Stimulated activated CD4-positive, alpha-beta T cell treated with anti-CD3 and anti-CD28 coated beads, TNF-alpha, amount 100 ng/mL, for 1 hour (primary cell): ENCODE results near the gene MAMDC4.

Source experiments
- DNase-seq, 3 donors: peaks; one replicate each; pipeline ENCODE4 v3.0.0-alpha.2; 2020; ENCODE audit warnings: low read depth in 3 of 3, low spot score in 1 of 3

Gene MAMDC4

DNA sequence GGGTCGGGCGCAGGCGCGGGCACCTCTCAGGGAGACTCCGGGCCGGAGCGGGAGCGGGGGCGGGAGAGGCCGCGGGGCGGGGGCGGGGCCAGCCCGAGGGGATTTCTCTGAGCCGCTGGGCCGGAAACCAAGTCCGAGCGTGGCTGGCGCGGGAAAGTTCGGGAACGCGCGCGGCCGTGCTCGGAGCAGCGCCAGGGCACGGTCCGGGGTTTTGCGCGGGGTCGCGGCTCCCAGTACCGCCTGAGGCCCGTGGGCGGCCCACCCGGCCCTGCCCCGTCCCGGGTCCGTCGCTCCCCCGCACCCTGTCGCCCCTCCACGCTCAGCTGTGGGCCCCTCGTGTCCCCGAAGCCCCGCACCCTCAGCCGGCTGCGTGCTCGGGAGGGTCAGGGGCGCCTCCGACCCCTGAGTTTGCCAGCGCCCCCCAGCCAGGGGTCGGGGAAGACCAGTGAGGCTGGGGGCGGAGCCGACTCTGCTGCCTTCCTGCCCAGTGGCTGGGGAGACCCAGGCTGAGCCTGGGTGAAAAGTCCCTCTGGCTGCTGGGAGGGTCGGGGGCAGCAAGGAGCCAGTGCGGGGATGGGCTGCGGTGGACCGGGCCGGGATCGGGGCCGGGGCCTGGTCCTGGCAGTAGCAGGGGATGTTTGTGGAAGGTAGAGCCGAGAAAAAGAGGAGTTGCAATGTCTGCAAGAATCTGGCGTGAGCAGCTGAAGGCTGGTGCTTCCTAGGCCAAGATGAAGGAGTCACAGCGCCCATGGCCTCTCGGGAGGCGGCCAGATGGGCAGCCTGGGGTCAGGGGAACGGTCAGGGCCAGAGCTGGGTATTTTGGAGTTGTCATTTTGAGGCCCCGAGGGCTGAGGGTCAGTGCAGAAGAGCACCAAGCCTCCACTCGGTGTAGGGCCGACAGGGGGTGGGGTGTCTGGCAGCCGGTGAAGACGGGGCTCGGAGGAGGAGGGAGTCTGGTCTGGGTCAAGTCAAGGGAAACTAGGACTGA, 34.8 kb downstream of the MAMDC4 start:
- peak in 1 of 3 donors; percentile 36 for DNase-seq

DNA sequence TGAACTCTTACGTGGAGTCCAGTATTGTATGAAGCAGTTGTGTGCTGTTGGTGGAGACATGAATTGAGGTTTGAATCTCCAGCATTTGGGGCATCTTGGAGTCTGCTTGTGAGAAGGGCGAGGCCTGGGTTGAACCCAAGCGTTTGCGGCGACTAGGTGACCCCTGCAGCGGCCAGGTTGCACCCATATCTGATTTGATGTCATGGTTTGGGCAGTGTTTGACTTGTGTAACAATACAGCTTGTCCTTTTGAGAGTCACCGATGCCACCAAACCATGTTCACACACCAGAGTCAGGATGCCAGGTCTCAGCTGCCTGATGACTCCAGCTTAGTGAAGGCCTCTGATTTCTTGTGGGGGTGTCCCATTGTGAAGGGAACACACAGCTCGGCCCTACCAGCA, 36.3 kb downstream of the MAMDC4 start:
- DNase-seq, result no peak

DNA sequence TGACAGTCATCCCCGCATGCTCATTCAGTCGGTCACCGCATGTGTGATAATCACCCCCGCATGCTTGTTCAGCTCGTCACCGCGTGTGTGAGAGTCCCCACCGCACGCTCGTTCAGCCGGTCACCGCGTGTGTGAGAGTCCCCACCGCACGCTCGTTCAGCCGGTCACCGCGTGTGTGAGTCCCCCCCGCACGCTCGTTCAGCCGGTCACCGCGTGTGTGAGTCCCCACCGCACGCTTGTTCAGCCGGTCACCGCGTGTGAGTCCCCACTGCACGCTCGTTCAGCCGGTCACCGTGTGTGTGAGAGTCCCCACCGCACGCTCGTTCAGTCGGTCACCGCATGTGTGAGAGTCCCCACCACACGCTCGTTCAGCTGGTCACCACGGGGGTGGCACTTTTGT, 37.7 kb downstream of the MAMDC4 start:
- DNase-seq, result no peak

DNA sequence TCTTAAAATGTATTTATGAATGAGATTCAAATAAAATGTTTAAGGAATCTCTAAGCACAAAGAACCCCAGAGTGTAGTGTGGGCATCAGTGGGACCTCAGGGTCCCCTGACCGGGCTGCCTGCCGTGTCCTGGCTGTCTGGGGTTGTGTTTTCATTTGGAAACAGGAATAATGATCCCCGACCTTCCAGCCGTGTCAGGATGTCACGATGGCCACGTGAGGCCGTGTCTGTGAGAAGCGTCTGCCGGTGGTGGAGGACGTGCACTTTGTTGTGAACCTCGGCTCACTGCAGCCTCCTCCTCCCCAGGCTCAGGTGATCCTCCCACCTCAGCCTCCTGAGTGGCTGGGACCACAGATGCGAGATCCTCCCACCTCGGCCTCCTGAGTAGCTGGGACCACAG, 38.5 kb downstream of the MAMDC4 start:
- DNase-seq, result no peak

DNA sequence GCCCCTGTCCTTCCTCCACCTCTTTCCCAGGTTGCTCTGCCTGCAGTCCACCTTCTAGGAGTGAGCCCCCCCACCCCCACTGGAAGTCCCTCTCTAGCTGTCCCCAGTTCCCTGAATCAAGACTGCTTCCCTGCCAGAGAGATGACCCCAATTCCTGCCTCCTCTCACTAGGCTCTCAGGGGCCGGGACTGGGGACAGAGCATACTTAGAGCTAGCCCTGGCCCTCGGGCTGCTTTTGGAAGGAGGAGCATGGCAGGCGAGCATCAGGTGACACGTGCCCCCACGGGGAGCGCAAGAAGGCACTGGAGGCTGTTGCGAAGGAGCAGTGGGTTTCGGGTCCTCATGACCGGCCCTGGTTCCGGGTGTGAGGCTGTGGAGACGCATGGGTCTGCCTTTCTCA, 43.9 kb downstream of the MAMDC4 start:
- no peak for DNase-seq

DNA sequence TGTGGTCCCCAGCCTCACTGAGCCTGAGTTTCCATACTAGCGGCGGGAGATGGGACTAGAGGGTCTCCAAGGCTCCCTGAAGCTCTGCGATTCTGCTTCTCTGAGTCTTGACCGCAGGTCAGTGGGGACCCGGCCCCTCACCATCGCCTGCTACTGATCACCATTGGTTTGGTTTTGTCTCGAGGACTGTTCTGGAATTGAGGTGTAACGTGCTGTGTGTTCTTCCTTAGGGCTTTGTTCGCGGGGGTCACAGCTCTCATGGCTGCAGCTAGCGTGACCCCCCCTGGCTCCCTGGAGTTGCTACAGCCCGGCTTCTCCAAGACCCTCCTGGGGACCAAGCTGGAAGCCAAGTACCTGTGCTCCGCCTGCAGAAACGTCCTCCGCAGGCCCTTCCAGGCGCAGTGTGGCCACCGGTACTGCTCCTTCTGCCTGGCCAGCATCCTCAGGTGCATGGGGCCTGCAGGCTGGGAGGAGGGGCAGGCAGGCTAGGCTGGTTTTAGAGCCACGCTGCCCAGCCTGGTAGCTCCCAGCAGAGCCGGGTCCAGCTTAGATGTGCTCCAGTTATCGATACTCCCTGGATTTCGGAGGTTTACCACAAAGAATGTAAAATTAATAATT, 46.4 kb downstream of the MAMDC4 start:
- DNase-seq, result no peak

DNA sequence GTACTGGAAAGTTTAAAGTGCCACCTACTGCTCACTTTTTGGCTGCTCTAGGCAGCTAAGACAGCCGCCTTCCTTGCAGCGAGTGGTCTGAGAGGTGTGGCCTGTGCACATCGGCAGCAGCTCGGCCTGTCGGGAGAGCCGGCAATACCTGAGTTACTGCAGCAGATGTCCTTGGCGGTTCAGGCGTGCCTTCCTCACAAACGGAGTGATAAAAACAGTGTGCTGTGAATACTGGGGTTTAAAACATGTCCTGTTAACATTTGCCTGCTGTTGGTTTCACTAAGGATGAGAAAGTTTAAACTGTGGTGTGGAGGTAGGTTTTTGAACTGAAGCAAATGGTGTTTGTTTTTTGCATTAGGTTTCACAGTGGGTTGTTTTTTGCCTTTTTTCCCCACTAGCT, 47.0 kb downstream of the MAMDC4 start:
- DNase-seq, result no peak

DNA sequence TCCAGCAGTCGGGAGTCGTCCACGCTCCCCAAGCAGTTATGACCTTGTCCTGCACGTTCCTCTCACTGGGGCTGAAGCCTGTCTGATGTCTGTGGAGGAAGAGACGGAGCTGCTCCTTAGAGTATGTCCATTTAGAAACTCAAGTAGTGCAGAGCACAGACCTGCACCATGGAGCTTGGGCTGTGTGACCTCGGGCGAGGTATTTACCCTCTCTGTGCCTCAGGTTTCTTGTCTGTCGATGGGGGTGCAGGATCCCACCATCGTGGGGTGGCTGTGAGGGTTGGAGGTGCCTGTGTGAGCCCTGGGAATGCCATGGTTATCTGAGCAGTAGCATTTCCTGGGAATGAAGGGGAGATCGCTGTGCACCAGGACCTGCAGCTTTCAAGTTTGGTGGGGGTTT, 48.4 kb downstream of the MAMDC4 start:
- no peak for DNase-seq

DNA sequence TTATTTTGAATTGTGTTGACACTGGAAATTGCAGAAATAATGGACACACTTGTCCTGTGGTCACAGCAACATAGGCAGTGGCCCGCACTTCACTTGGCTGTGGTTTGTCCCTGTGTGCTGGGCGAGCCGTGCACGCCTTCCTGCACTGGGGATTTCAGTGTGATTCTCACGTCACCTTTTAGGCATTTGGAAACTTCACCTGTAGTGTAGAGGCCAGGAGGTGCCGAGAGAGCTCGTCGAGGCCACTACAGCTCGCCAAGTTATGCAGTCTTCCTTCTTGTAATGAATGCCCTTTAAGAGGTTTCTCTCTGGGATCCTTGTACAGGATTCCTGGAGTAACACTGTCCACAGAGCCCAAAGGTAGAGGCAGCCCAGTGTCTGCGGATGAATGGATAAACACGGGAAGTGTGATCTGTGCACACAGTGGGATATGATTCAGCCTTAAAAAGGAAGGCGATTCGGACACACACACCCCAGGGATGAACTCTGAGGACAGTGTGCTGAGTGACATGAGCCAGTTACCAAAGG, 48.9 kb downstream of the MAMDC4 start:
- DNase-seq, result no peak

DNA sequence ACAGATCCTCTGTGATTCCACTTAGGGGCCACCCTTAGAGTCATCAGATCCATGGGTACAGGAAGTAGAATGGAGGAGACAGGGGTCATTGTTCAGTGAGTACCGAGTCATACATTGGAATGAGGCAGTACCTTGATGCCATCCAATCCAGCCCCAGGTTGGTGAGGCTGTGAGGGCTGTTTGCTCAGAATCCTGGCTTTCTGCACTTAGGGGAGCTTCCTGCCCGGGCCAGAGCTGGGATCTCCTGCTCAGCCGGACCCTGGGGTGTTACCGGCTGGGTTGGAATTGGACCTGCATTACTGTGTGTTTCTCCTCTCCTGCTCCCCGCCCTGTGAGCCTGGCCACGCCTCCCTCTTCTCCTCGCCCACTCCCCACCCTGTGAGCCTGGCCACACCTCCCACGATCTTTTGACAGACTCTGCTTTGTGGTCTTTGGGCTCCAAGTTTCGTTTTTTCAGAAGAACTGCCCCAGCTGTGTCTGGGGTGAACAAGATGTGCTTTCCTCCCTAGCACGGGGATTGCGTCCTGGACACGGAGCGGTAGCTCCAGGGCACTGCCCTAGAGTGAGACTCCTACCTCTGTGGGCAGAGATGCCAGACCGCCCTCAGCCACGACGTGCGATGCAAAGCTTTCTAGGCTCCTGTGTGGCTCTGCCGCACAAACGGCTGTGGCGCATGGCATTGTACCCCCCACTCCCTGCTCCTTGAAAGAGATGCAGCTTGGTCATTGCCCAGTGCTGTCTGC, 49.5 kb downstream of the MAMDC4 start:
- peak in 2 of 3 donors; percentile 42 to 64 for DNase-seq

DNA sequence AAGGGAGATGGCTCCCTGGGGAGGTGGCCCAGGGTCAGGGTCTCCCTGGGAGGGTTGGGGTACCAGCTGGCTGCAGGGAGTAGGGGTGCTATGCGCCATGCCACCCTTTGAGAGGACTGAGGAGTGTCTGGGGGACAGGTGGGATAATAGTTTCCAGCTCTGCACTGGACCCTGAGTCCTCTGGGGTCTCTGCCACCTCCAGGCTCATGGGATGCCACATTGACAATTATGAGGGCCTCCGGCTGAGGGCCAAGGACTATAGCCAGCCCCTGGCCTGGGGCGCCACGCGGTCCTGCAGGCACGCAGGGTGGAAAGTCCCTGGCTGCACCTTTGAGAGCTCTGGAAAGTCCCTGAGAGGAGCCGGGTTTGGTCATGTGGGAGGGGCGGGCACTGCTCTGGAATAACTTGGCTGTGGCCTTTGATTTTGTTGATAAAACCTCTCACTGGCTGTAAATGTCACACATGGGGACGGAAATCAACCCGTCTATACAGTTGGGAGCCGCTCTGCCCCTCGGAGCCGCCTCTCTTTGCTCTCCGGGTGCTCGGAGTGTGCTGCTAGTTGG, 50.2 kb downstream of the MAMDC4 start:
- DNase-seq, result peak; percentile 71 to 78 (median 74)

DNA sequence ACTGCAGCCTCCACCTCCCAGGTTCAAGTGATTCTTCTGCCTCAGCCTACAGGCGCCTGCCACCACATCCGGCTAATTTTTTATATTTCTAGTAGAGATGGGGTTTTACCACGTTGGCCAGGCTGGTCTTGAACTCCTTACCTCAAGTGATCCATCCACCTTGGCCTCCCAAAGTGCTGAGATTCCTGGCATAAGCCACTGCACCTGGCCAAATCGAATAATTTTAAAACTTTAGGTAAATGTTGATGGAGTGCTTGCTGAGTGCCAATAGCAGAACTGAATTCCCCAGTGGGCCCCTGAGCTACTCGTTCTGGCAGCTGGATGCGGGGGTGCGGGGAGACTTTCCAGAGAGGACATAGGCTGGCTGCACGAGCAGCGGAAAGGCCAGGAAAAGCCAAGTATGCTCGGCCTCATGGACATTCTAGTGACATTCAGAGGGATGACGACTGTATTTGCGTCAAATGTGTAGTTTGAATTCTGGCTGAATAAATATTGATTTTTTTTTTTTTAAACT, 51.0 kb downstream of the MAMDC4 start:
- DNase-seq, result no peak

DNA sequence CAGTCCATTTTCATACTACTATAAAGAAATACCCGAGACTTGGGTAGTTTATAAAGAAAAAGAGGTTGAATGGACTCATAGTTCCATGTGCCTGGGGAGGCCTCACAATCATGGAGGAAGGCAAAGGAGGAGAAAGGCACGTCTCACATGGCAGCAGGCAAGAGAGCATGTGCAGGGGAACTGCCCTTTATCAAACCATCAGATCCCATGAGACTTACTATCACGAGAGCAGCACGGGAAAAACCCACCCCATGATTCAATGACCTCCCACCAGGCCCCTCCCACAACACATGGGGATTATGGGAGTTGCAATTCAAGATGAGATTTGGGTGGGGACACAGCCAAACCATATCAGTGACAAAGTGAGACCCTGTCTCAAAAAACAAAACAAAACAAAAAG, 54.1 kb downstream of the MAMDC4 start:
- DNase-seq, result no peak

DNA sequence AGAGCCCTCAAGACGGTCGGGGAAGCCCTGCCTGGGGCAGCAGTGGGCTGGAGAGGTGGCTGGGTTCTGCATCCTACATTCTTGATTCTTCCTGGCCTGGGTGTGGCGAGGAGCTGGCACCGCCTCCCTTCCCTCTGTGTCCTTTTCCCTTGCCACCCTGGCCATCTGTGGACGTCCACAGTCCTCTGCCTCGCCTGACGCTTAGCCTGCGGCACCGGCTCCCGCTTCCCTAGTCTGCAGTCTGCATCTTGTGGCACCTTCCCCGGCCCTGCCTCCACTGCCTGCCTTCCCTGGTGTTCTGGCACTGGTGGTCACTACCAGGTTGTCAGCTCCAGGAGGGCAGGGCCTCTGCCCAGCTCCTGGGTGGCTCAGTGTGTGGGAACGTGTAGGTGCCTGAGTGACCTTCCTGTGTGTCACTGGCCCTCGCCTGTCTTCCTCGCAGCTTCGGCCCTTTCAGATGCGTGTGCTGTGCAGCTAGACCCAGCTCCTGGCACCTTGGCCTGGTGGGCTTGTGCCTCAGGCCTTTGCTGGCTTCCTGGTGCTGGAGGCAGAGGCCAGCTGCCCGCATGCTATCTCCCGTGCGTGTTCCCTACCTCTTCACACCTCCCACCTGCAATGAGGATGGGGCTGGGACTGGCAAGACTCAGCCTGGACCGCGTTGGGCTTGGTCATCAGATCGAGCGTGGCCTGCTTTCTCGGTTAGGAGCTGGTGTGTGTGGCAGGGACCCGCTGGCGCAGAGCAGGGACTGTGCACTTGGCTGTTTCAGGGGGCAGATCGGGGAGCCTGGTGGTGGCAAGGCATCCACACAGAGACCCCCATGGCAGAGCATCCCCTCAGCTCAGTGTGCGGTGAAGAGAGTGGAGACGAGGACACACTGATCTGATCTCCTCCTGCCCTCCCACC, 55.1 kb downstream of the MAMDC4 start:
- no peak for DNase-seq
